Measurements from ENCODE around the gene CYTH3. TPM values are rescaled to one million over a fixed set of nuclear protein-coding genes. Genes with fewer than 3 reads are reported as not detected.
"Not testable (repeated sequence)": the region's sequence is repeated elsewhere in the genome, so short reads cannot be mapped to it uniquely, and the experiment has no call there.

The CYTH3 gene
- total RNA-seq, 1 donor from 2014 or later: 0.98 TPM

DNA sequence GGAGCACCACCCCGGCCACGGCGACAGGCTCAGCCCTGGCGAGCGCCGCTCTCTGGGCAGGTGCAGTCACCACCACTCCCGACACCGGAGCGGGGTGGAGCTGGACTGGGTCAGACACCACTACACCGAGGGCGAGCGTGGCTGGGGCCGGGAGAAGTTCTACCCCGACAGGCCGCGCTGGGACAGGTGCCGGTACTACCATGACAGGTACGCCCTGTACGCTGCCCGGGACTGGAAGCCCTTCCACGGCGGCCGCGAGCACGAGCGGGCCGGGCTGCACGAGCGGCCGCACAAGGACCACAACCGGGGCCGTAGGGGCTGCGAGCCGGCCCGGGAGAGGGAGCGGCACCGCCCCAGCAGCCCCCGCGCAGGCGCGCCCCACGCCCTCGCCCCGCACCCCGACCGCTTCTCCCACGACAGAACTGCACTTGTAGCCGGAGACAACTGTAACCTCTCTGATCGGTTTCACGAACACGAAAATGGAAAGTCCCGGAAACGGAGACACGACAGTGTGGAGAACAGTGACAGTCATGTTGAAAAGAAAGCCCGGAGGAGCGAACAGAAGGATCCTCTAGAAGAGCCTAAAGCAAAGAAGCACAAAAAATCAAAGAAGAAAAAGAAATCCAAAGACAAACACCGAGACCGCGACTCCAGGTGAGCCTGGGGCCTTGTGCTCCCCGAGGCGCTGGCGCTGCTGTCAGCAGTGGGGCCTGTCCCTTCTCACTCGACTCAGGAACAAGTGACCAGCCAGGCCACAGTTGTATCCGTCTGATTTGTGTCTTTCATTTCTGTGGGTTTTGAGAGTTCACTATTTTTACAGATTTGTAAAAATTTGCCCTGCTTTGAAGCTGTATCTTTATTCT, 117.7 kb downstream of the CYTH3 start:
- intact Hi-C loops (cut with micrococcal nuclease): no loop called here

DNA sequence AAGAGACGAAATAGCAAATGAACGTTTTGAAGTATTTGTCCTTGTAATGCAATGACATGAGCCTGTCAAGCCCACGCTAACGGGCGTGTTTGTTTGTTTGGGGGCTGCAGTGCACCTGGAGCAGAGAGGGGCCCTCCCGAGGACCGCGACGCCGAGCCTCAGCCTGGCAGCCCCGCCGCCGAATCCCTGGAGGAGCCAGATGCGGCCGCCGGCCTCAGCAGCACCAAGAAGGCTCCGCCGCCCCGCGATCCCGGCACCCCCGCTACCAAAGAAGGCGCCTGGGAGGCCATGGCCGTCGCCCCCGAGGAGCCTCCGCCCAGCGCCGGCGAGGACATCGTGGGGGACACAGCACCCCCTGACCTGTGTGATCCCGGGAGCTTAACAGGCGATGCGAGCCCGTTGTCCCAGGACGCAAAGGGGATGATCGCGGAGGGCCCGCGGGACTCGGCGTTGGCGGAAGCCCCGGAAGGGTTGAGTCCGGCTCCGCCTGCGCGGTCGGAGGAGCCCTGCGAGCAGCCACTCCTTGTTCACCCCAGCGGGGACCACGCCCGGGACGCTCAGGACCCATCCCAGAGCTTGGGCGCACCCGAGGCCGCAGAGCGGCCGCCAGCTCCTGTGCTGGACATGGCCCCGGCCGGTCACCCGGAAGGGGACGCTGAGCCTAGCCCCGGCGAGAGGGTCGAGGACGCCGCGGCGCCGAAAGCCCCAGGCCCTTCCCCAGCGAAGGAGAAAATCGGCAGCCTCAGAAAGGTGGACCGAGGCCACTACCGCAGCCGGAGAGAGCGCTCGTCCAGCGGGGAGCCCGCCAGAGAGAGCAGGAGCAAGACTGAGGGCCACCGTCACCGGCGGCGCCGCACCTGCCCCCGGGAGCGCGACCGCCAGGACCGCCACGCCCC, 118.5 kb downstream of the CYTH3 start:
- intact Hi-C loops (cut with micrococcal nuclease): no loop called here

DNA sequence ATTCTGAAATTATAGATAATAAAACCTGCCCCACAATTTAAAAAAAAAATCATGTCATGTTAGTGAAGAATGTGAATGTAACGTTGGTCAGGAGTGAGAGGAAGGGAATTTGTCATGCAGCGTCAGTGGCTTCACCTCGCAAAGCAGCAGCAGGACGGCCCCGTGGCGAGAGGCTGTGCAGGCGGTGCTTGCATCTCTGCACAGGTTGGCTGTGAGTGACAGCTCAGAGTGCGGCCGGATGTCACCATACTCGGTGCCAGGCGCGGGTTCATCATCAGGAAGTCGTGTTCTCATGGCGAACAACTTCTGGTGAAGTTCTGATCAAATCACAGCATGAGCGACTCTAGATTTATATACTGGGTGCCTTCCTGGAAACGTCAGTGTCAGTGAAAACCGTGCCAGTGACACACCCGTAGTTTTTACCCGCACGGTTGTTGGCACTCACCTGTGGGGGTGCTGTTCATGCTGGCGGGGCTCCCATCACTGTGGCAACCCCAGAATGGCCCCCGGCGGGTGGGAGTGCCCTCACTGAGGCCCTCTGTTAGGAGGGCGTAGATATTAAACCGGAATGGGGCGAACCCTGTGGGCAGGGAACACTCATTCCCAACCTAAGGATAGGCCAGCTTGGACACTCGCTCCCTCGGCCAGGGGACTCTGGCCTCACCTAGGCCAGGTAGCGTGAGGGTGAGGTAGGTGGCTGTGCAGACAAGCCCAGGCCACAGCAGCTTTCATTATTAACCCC, 120.3 kb downstream of the CYTH3 start:
- intact Hi-C loops (cut with micrococcal nuclease): no loop called here

DNA sequence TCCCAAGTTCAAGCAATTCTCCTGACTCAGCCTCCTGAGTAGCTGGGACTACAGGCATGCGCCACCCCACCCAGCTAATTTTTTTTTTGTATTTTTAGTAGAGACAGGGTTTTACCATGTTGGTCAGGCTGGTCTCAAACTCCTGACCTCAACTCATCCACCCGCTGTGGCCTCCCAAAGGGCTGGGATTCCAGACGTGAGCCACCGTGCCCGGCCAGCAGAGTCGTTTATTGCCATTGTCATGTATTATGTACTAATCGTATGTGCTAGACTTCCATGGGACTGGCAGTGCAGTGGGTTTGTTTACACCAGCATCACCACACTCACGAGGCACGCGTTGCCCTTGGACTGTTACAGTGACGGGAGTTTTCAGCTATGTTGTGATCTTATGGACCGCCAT, 120.9 kb downstream of the CYTH3 start:
- intact Hi-C loops (cut with micrococcal nuclease): not testable (repeated sequence)

DNA sequence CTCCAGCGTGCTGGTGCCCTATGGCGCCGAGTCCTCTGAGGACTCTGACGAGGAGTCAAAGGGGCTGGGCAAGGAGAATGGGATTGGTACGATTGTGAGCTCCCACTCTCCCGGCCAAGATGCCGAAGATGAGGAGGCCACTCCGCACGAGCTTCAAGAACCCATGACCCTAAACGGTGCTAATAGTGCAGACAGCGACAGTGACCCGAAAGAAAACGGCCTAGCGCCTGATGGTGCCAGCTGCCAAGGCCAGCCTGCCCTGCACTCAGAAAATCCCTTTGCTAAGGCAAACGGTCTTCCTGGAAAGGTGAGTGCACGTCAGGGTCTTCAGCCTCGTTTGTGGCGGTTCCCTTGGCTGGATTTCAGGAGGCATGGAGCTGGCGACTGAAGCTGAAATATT, 122.4 kb downstream of the CYTH3 start:
- intact Hi-C loops (cut with micrococcal nuclease): no loop called here

DNA sequence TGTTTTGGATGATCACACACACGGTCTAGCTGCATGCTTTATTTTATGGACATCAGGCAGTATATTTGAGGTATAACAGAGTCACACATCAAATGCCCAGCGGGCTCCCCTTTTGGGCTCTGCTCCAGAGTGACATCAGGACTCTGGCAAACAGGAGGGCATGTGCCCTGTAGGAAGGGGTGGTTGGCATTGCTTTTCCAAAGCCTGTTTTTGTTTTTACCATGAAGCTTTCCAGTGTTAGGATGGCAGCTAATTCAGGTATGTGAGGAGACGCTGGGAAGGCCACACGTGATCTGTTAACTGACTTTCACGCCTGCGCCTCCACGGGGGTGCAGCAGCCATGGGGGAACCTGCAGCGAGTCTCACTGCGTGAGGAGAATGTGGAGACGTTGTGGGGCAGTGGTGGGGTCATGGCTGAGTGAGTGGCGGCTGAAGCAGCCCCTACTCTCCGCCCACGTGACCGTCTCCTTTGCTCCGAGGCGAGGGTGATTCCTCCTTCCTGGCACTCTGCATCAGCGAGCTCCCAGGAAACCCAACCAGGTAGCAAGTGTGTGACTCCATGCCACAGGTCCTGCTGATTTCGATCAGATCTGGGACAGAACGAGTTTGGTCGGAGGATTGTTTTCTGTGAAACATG, 123.6 kb downstream of the CYTH3 start:
- intact Hi-C loops (cut with micrococcal nuclease): no loop called here

DNA sequence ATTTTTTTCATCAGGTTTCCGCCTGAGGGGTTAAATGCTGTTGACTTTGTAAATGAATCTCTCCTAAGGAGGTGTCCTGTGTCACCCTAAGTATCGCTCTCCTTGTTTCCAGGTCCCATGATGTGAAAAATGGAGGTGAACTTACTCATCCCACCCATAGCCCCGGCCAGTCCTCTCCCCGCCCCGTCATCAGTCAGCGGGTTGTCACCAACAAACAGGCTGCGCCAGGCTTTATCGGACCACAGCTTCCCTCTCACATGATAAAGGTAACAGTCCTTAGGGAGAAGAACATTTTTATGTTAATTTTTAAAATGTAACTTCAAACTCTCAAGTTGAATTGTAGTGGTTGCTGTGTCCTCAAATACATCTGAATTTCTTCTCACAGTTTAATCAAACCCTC, 124.8 kb downstream of the CYTH3 start:
- intact Hi-C loops (cut with micrococcal nuclease): no loop called here

DNA sequence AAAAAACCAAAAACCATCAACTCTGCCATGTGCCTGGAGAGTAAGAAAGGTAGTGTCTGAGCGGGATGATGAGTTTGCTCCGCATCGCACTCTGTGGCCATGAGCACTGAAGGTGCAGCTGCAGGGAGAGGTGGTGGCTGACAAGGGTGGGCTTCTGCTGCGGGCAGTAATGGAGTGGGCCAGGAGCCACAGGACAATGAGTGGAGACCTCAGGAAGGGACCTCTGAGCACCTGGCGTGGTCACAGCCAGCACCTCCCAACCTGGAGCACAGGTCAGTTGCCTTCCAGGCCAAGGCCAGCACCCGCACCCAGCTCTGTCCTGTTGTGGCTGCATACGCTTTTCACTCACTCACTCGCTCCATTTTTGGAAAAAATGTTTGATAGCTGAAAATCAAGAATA, 125.8 kb downstream of the CYTH3 start:
- intact Hi-C loops (cut with micrococcal nuclease): no loop called here

DNA sequence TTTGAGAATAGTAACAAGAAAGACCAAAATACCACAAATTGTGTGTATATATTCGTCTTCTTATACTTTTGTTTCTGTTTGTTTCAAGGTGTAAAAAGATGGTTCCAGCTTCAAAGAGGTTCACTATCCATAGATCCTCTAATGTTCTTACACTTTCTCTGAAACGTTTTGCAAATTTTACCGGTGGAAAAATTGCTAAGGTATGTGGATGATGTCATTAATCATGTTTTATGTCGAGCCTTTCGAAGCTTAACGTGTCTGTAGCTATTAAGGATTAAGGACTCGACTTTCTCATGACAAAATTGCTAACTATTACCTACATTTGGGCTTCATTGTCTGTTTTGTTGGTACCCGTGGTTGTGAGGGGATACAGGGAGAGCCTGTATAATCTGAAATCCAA, 128.4 kb downstream of the CYTH3 start:
- intact Hi-C loops (cut with micrococcal nuclease): no loop called here

DNA sequence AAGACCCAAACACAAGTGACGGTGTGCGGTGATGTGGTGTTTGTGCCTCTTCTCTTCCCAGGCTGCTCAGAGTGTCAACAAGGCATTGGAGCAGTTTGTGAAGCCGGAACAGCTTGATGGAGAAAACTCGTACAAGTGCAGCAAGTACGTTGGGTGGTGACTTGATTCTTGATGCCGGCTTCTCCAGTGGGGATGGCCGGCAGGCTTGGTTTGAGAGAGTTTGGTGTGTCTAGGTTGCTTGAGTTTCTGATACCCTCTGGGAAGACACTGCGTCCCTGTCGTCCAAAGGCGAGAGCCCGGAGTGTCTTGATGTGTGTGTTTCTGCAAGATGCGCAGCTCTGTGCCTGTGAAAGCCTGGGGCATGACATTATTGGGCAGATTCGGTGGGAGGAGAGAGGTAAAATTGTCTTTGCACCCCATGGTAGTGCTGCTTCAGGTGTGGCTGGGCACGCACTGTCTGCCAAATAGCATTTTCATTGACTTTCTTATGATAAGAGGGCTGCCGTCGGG, 129.5 kb downstream of the CYTH3 start:
- intact Hi-C loops (cut with micrococcal nuclease): no loop called here

DNA sequence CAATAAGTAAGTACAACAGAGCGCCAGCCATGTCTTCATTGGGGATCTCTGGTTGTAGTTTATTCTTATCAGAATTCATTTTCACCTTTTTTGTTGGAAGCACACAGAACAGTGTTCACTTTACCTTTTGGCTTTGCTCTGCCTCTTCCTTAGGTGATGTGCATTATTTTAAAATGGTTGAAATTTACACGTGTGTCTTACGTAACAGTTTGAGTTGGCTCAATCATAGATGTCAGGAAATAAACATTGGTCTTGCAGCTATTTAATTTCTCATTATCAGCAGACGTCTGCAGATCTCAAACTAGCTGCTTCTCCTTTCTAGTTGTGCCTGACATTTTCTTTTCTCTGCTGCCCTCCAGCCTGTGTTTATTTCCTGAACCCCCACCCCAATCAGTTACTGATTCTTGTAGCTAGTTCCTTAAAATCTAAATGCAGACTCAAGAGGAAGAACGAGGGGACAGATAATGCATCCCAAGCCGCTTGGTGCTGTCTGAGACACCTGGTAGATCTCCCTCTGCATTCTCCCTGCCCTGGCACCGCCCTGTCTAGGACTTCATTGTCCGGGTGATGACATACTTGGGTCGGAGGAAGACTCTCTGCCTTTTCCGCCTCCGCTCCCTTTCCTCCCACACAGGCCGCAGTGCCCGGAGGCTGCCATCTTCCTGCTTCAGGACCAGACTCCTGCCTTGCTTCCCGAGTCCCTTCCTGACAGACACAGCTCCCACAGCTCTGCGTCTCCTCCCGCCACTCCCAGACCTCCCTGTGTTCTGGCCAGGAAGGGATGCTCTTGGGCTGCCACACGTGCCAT, 133.0 kb downstream of the CYTH3 start:
- intact Hi-C loops (cut with micrococcal nuclease): no loop called here

DNA sequence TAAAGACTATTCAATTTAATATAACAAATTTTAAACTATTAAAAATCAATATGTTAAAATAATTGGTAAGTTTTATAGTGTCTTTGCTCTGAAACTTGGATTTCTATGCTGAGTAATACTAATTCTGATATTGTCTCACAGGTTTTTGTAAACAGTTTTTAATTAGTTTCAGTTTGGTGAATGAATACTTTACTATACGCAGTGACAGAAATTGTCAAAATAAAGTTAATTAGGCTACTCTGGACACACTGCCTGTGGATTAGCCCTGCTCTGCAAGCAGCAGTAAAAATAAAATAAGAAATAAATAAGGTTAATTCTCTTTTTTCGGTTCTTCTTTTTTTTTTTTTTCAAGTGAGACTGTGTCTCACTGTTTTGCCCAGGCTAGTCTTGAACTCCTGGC, 135.9 kb downstream of the CYTH3 start:
- intact Hi-C loops (cut with micrococcal nuclease): no loop called here

DNA sequence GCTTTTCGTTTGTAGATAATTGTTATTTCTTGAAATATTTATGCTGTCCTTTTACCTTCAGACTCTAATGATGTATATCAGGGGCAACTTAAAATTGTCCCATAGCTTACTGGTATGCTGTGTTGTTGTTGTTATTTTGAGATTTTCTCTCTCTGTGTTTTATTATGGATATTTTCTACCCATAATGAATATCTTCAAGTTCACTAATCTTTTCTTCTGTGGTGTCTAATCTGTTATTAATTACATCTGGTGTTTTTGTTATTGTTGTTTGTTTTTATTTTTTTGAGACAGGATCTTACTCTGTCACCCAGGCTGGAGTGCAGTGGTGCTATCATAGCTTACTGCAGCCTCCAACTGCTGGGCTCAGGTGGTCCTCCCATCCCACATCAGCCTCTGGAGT, 139.2 kb downstream of the CYTH3 start:
- intact Hi-C loops (cut with micrococcal nuclease): no loop called here

DNA sequence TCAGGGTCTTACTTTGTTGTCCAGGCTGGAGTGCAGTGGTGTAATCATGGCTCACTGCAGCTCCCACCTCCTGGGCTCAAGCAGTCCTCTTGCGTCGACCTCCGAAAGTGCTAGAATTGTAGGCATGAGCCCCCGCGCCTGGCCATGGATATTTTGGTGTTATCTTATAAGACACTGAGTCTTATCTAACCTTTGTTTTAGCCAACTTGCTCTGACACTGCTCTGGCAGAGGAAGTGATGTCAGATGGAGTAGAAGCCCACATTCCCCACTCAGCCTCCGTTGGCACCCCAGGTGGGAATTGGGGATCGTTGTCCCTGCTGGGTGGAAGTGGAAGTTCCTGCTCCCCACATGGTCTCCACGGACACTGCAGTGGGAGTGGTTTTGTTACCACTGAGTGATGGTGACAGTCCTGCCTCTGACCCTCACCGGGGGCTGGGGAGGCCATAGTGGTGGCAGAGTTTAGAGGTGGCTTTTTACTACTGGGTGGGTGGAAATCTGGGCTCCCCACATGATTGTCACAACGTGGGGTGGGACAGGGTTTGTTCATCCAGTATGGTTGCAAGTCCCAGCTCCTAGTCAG, 142.3 kb downstream of the CYTH3 start:
- intact Hi-C loops (cut with micrococcal nuclease): no loop called here

DNA sequence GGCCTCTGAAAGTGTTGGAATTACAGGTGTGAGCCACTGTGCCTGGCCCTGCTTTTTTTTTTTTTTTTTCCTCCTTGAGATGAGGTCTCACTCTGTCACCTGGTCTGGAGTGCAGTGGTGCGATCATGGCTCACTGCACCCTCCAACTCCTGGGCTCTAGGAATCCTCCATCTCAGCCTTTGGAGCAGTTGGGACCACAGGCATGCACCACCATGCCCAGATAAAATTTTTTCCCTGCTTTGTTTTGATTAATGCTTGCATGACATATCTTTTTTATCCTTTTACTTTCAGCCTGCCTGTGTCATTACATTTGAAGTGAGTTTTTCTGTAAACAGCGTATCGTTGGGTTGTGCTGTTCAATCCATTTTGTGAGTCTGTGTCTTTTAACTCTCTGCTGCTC, 144.2 kb downstream of the CYTH3 start:
- intact Hi-C loops (cut with micrococcal nuclease): no loop called here

DNA sequence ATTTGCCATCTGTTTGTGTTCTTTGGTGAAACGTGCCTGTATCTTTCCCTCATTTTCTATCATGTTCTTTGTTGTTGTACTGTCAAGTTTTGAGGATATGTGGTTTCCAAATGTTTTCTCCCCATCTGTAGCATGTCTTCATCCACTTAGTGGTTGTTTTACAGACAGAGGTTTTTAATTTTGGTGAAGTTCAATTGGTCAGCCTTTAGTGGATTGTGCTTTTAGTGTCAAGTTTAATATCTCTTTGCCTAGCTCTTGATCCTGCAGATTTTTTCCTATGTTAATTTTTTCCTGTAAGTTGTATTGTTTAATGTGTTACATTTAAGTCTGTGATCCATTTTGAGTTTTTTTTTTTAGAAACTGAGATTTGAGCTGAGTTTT, 145.3 kb downstream of the CYTH3 start:
- intact Hi-C loops (cut with micrococcal nuclease): no loop called here

DNA sequence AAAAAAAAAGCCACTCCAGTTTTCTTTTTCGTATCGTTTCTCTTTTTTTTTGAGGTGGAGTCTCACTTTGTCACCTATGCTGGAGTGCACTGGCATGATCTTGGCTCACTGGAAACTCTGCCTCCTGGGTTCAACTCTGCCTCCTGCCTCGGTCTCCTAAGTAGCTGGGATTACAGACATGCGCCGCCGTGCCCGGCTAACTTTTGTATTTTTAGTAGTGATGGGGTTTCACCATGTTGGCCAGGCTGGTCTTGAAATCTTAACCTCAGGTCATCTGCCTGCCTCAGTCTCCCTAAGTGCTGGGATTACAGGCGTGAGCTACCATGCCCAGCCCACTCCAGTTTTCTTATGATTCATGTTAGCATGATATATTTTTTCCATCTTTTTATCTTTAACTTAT, 148.6 kb downstream of the CYTH3 start:
- intact Hi-C loops (cut with micrococcal nuclease): no loop called here

DNA sequence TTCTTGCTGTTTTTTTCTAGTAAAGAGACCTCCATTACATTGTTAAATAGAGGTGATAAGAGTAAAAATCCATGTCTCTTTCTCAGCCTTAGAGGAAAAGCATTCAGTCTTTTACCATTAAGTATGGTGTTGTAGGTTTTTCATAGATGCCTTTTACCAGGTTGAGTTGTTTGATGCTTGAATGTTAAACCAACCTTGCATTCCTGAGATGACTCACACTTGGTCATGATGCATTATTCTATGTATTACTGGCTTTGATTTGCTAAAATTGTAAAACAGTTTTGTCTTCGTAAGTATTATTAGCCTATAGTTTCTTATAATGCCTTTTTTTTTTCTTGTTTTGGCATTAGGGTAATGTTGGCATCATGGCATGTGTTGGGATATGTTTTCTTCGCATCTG, 151.3 kb downstream of the CYTH3 start:
- intact Hi-C loops (cut with micrococcal nuclease): no loop called here

DNA sequence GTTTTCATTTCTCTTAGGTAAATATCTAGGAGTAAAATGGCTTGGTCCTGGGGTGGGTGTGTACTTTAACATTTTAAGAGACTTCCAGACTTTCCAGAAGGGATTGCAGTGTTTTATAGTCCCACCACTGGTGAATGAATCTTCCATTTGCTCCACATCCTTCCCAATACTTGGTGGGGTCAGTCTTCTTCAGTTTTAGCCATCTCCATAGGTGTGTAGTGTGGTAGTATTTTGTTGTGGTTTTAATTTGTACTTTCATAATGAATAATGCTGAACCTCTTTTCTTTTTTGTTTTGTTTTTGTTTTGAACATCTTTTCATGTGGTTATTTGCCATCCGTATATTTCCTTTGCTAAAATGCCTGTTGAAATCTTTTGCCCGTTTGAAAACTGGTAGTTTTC, 154.9 kb downstream of the CYTH3 start:
- intact Hi-C loops (cut with micrococcal nuclease): loop anchor here (1.0 kb wide), 1 partner anchor 11 kb away; no protein-coding TSS in a partner anchor

DNA sequence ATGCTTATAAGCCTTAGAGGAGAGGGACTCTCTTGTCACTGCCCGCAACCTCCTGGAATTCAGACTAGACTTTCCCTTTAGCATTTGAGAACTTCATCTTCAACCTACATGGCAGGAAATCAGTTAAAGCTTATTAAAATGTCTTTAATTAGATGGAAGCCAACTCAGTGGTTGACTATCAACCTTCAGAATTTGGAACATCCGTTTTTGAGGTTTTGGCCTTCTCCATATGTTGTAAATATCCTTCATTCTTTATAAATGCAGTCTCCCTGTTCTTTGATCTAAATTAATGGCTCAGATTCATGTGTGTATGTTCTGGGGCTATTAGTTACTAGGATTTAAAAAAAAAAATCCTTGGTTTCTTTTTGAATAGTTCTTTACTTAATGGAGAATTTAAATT, 156.2 kb downstream of the CYTH3 start:
- intact Hi-C loops (cut with micrococcal nuclease): no loop called here

All from T-helper 1 cell treated with Interleukin-12 subunit alpha and Interleukin-12 subunit beta and Interleukin-4 antibody, amounts not matched to agents 30 ng/mL and 1 ng/mL, for 36 hours (primary cell).